Middle frontal gyrus (tissue), 1 donor: ENCODE results near the gene TTLL12.
"Not testable (repeated sequence)": the region's sequence is repeated elsewhere in the genome, so short reads cannot be mapped to it uniquely, and the experiment has no call there.

Source experiments
- DNase-seq: peaks from one replicate; pipeline ENCODE4 v3.0.0-alpha.2; 2015; ENCODE audit warnings: low spot score; ENCODE audit errors: extremely low spot score

TTLL12 gene

GRCh38 chr22:43154887-43155536, 31.9 kb downstream of the TTLL12 start:
- no peak for DNase-seq

- DNase-seq: no peak
Observed at GRCh38 chr22:43153899-43154298, 33.0 kb downstream of the TTLL12 start.

- no peak for DNase-seq
Observed at GRCh38 chr22:43152357-43153071, 34.4 kb downstream of the TTLL12 start.

- no peak for DNase-seq
Observed at GRCh38 chr22:43152003-43152356, 35.0 kb downstream of the TTLL12 start.

- DNase-seq: peak; percentile 3
Observed at GRCh38 chr22:43151251-43152002, 35.5 kb downstream of the TTLL12 start, which contains the start of gene TSPO. Gene TSPO, plus strand, starts transcription at chr22:43151559. Its CDS starts 7,680 bp downstream, at chr22:43159239.

- no peak for DNase-seq
Observed at GRCh38 chr22:43150731-43151206, 36.2 kb downstream of the TTLL12 start.

GRCh38 chr22:43148581-43148980, 38.4 kb downstream of the TTLL12 start:
- DNase-seq: no peak

- DNase-seq: no peak
Observed at GRCh38 chr22:43147821-43148220, 39.1 kb downstream of the TTLL12 start.

GRCh38 chr22:43146332-43146731, 40.6 kb downstream of the TTLL12 start:
- not testable (repeated sequence) for DNase-seq

- not testable (repeated sequence) for DNase-seq
Observed at GRCh38 chr22:43145371-43145770, 41.6 kb downstream of the TTLL12 start.

- no peak for DNase-seq
Observed at GRCh38 chr22:43144949-43145348, 42.0 kb downstream of the TTLL12 start.

GRCh38 chr22:43142880-43143562, 43.9 kb downstream of the TTLL12 start, which contains the start of gene MCAT:
Gene MCAT, minus strand, starts transcription at chr22:43143398. Its CDS starts 50 bp downstream, at chr22:43143348.
- peak; percentile 73 for DNase-seq

GRCh38 chr22:43136801-43137200, 50.1 kb downstream of the TTLL12 start:
- no peak for DNase-seq

- DNase-seq: no peak
Observed at GRCh38 chr22:43136255-43136654, 50.7 kb downstream of the TTLL12 start.

GRCh38 chr22:43135565-43135964, 51.4 kb downstream of the TTLL12 start:
- no peak for DNase-seq

- no peak for DNase-seq
Observed at GRCh38 chr22:43134553-43134952, 52.4 kb downstream of the TTLL12 start.

- DNase-seq: no peak
Observed at GRCh38 chr22:43133401-43133800, 53.5 kb downstream of the TTLL12 start.

- no peak for DNase-seq
Observed at GRCh38 chr22:43131773-43132501, 55.0 kb downstream of the TTLL12 start.

GRCh38 chr22:43129426-43130425, 57.2 kb downstream of the TTLL12 start:
- no peak for DNase-seq
